ENCODE measurements around the gene TBCK. TPM values are rescaled to one million over a fixed set of nuclear protein-coding genes. Genes with fewer than 3 reads are reported as not detected.
A peak's percentile ranks its signal among the peaks of the same experiment; 100 is the strongest.

TBCK gene
- total RNA-seq, 4 donors from 2014 or later = 49.2 to 70.6 (median 58.7) TPM

GRCh38 chr4:106344647-106344970 lies 28.6 kb upstream of the TBCK start:
- DNase-seq = peak in 1 of 2 donors; percentile 42
- Histone ChIP-seq H3K4me3 (replicated peaks in 1 of 3) (no peak overlapping the region), H3K4me1 (peaks cover 0 to 5% of the 10 kb centered on the region in 2 donors), H3K27me3 (no peaks in the 10 kb centered on the region), H3K9me3 (no peaks in the 10 kb centered on the region), H3K36me3 (peaks cover 7 to 13% of the 10 kb centered on the region in 2 donors), H3K27ac (no peak overlapping the region)
- intact Hi-C loops (cut with DNase I) = no loop called here
- WGBS, 2 donors = 68 to 87% methylated on average over 1 of the region's 1 CpG
- TF ChIP-seq CTCF (IDR thresholded peaks at IDR 0.05) = no peak
- TF ChIP-seq POLR2A (IDR thresholded peaks at IDR 0.05) = no peak

DNA sequence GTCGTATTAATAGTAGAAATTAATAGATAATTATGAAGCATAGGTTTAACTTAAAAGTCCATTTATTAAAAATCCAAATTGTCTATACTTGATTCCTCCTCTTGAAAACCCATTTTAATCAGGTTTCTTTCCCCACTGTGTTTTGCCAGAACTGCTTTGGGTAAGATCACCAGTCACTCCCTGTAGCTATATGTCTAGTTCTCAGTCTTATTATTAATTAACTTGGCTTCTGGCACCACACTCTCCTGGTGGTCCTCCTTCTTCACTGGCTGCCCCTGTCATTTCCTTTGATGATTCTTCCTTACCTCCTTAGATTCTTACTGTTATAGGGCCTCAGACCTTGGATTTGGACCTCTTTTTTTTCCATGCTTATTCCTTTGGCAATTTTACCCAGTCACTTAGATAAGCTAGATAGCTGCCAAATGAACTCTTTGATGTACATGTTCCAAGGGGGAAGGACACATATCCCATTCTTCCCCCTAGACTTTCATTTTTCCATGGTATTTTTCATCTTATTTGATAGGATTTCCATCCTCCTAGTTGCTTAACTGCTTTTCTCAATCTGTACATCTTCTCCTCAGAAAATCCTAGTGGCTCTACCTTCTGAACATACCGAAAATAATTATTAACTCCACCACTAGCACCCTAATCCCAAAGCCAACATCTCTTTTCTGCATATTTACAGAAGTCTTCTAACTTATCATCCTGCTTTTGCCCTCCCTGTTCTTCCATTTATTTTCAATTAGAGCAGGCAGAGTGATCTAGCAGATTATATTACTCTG lies 28.0 kb upstream of the TBCK start:
- peaks cover 7 to 13% of the 10 kb centered on the region in 2 donors for H3K36me3 ChIP-seq
- H3K9me3 ChIP-seq = no peaks in the 10 kb centered on the region
- peaks cover 0 to 5% of the 10 kb centered on the region in 2 donors for H3K4me1 ChIP-seq
- intact Hi-C loops (cut with DNase I) = no loop called here
- H3K27ac ChIP-seq = no peak overlapping the region
- no peak for DNase-seq
- H3K27me3 ChIP-seq = no peaks in the 10 kb centered on the region
- no peak overlapping the region for H3K4me3 ChIP-seq (replicated peaks in 1 of 3)
- TF ChIP-seq POLR2A (IDR thresholded peaks at IDR 0.05) = no peak
- TF ChIP-seq CTCF (IDR thresholded peaks at IDR 0.05) = no peak
- 95% methylated on average over 2 of the region's 2 CpGs for WGBS, 2 donors

GRCh38 chr4:106340774-106341173 lies 24.8 kb upstream of the TBCK start:
- TF ChIP-seq POLR2A (IDR thresholded peaks at IDR 0.05) (no peak), CTCF (IDR thresholded peaks at IDR 0.05) (no peak)
- H3K4me1 ChIP-seq = peaks cover 0 to 5% of the 10 kb centered on the region in 2 donors
- intact Hi-C loops (cut with DNase I) = no loop called here
- no peak overlapping the region for H3K27ac ChIP-seq
- H3K4me3 ChIP-seq (replicated peaks in 1 of 3) = no peak overlapping the region
- no peak for DNase-seq
- H3K36me3 ChIP-seq = peaks cover 26 to 27% of the 10 kb centered on the region in 2 donors
- H3K9me3 ChIP-seq = no peaks in the 10 kb centered on the region
- H3K27me3 ChIP-seq = no peaks in the 10 kb centered on the region
- 96% methylated on average over 1 of the region's 1 CpG for WGBS, 2 donors

DNA sequence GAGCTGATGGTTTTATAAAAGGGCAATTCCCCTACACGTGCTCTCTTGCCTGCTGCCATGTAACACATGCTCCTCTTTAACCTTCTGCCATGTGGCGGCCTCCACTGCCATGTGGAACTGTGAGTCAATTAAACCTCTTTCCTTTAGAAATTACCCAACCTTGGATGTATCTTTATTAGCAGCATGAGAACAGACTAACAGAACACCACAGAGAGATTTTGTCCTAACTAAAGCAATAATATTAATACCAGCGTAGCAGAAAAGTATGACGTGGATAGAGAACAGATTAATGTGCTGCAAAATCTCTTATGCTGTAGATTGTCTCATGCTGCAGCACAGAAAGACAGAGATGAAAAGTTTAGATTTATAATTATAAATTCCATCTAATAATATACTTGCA lies 23.4 kb upstream of the TBCK start:
- Histone ChIP-seq H3K36me3 (peaks cover 27 to 30% of the 10 kb centered on the region in 2 donors), H3K27ac (no peak overlapping the region), H3K4me3 (replicated peaks in 1 of 3) (no peak overlapping the region), H3K4me1 (peaks cover 0 to 4% of the 10 kb centered on the region in 2 donors), H3K9me3 (no peaks in the 10 kb centered on the region), H3K27me3 (no peaks in the 10 kb centered on the region)
- DNase-seq = no peak
- TF ChIP-seq POLR2A (IDR thresholded peaks at IDR 0.05) (no peak), CTCF (IDR thresholded peaks at IDR 0.05) (no peak)
- 89 to 92% methylated on average over 4 of the region's 4 CpGs for WGBS, 2 donors
- intact Hi-C loops (cut with DNase I) = no loop called here

GRCh38 chr4:106338671-106339070 lies 22.7 kb upstream of the TBCK start:
- H3K4me1 ChIP-seq = no peaks in the 10 kb centered on the region
- WGBS, 2 donors = 100% methylated on average over 2 to 3 of the region's 3 CpGs
- TF ChIP-seq CTCF (IDR thresholded peaks at IDR 0.05) (no peak), POLR2A (IDR thresholded peaks at IDR 0.05) (no peak)
- peaks cover 34 to 37% of the 10 kb centered on the region in 2 donors for H3K36me3 ChIP-seq
- no peak for DNase-seq
- H3K4me3 ChIP-seq (replicated peaks in 1 of 3) = no peak overlapping the region
- no peaks in the 10 kb centered on the region for H3K27me3 ChIP-seq
- H3K27ac ChIP-seq = no peak overlapping the region
- no peaks in the 10 kb centered on the region for H3K9me3 ChIP-seq
- intact Hi-C loops (cut with DNase I) = no loop called here
